Measurements from ENCODE around the gene FANCE.

FANCE gene

GRCh38 chr6:35484921-35485392 is 32.8 kb downstream of the FANCE start:
- no peak for DNase-seq (ENCODE audit: low read depth)

- DNase-seq (ENCODE audit: low read depth), result no peak
Observed at GRCh38 chr6:35485402-35485877, 33.3 kb downstream of the FANCE start.

- no peak for DNase-seq (ENCODE audit: low read depth)
Observed at GRCh38 chr6:35486005-35486925, 34.1 kb downstream of the FANCE start.

GRCh38 chr6:35487658-35488516 is 35.7 kb downstream of the FANCE start:
- no peak for DNase-seq (ENCODE audit: low read depth)

- no peak for DNase-seq (ENCODE audit: low read depth)
Observed at GRCh38 chr6:35488517-35488862, 36.4 kb downstream of the FANCE start.

- no peak for DNase-seq (ENCODE audit: low read depth)
Observed at GRCh38 chr6:35489066-35489465, 36.9 kb downstream of the FANCE start.

GRCh38 chr6:35489995-35490791 is 38.1 kb downstream of the FANCE start:
- no peak for DNase-seq (ENCODE audit: low read depth)

- no peak for DNase-seq (ENCODE audit: low read depth)
Observed at GRCh38 chr6:35490821-35491557, 38.9 kb downstream of the FANCE start.

- no peak for DNase-seq (ENCODE audit: low read depth)
Observed at GRCh38 chr6:35491558-35492257, 39.6 kb downstream of the FANCE start.

- no peak for DNase-seq (ENCODE audit: low read depth)
Observed at GRCh38 chr6:35492258-35492973, 40.3 kb downstream of the FANCE start.

- no peak for DNase-seq (ENCODE audit: low read depth)
Observed at GRCh38 chr6:35492974-35493284, 40.8 kb downstream of the FANCE start.

GRCh38 chr6:35493307-35493983 is 41.3 kb downstream of the FANCE start:
- no peak for DNase-seq (ENCODE audit: low read depth)

- no peak for DNase-seq (ENCODE audit: low read depth)
Observed at GRCh38 chr6:35494161-35494563, 42.0 kb downstream of the FANCE start.

- DNase-seq (ENCODE audit: low read depth), result no peak
Observed at GRCh38 chr6:35495258-35496035, 43.3 kb downstream of the FANCE start.

- no peak for DNase-seq (ENCODE audit: low read depth)
Observed at GRCh38 chr6:35496036-35496840, 44.1 kb downstream of the FANCE start.

GRCh38 chr6:35496841-35497570 is 44.9 kb downstream of the FANCE start, which contains the start of gene TEAD3:
TEAD3 (minus strand) TSS chr6:35497079.
- no peak for DNase-seq (ENCODE audit: low read depth)

Measured in activated gamma-delta T cell treated with anti-CD3 and anti-CD28 coated beads, Interleukin-2, amount 50 U/mL, for 16 hours (primary cell).